BE2C (cell line): ENCODE data around the gene CDK5RAP2.

Experiments used
- DNase-seq: peaks from one replicate; pipeline ENCODE4 v3.0.0-alpha.2; 2020
- H3K27me3 ChIP-seq: fragments of 250-450 bp; sonication (Bioruptor Pico); 2 replicates; pipeline ENCODE4 v1.5.1; 2020; ENCODE audit warnings: mild to moderate bottlenecking
- H3K36me3 ChIP-seq: fragments of 250-450 bp; sonication (Bioruptor Pico); 2 replicates; pipeline ENCODE4 v1.5.1; 2020; ENCODE audit warnings: mild to moderate bottlenecking
- H3K4me1 ChIP-seq: fragments of 250-450 bp; sonication (Bioruptor Pico); 2 replicates; pipeline ENCODE4 v1.5.1; 2020
- H3K4me3 ChIP-seq: 2 replicates; pipeline ENCODE4 v1.5.1; 2011; ENCODE audit warnings: low read depth, low read length
- H3K9me3 ChIP-seq: fragments of 250-450 bp; sonication (Bioruptor Pico); 2 replicates; pipeline ENCODE4 v1.5.1; 2020
- TF ChIP-seq, protein P1 (sequence below): IDR thresholded peaks from 2 replicates; pipeline ENCODE4 v1.5.1; 2012; ENCODE audit warnings: mild to moderate bottlenecking, low read depth, low read length

CDK5RAP2 gene

DNA sequence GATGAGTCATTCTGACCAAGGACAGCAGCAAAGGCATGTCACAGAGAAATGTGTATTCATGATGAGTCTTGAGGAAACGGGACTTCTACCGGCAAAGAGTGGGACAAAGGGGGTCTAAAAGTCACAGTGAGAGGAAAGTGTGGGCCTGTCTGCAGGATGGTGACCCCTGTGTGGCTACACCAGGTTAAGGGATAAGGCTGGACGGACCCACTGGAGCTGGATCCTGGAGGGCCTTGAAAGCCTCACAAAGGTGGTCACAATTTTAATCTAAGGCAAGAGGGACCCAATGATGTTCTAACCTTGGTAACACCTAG lies 176.5 kb downstream of the CDK5RAP2 start:
- Histone ChIP-seq H3K27me3 (no peaks in the 10 kb centered on the region), H3K4me3 (no peak overlapping the region), H3K36me3 (peaks cover 79% of the 10 kb centered on the region), H3K4me1 (no peaks in the 10 kb centered on the region), H3K9me3 (no peaks in the 10 kb centered on the region)
- TF ChIP-seq, protein P1, sequence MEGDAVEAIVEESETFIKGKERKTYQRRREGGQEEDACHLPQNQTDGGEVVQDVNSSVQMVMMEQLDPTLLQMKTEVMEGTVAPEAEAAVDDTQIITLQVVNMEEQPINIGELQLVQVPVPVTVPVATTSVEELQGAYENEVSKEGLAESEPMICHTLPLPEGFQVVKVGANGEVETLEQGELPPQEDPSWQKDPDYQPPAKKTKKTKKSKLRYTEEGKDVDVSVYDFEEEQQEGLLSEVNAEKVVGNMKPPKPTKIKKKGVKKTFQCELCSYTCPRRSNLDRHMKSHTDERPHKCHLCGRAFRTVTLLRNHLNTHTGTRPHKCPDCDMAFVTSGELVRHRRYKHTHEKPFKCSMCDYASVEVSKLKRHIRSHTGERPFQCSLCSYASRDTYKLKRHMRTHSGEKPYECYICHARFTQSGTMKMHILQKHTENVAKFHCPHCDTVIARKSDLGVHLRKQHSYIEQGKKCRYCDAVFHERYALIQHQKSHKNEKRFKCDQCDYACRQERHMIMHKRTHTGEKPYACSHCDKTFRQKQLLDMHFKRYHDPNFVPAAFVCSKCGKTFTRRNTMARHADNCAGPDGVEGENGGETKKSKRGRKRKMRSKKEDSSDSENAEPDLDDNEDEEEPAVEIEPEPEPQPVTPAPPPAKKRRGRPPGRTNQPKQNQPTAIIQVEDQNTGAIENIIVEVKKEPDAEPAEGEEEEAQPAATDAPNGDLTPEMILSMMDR, result no peak
- no peak for DNase-seq

DNA sequence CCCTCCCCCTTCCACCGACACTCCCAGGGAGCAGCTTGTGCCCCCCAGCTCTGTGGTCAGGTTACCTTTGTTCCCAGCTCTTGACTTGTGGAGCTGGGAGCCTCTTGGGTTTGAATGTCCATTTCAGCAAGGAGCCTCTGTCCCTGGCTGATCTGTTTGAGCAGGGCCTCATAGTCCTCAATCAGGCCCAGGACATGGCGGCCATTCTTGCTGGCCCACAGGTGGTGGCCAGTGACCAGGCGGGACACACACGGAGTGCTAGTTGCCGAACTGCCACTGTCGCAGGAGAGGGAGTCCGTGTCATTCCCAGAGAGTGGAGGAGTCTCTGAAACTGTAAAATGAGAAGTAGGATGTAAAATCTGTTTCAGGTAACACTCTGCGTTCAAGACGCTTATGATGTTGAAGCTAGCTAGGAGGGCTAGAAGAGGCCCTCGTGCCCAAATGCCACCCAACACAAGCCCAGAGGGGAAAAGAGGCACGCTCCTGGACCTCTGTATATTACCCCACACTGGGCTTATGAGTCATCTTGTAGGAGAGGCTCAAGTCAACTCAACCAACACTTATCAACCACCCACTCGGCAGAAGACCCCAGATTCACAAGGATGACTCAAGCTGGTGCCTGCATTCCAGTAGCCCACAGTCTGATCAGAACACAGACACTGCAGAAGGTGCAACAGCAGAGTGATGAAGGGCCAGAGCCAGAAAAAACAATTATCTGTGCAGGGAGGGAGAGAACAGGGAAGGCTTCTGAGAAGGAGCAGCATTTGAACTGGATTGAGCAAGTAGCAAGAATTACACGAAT lies 177.0 kb downstream of the CDK5RAP2 start:
- Histone ChIP-seq H3K27me3 (no peaks in the 10 kb centered on the region), H3K9me3 (no peaks in the 10 kb centered on the region), H3K36me3 (peaks cover 78% of the 10 kb centered on the region), H3K4me1 (no peaks in the 10 kb centered on the region), H3K4me3 (no peak overlapping the region)
- DNase-seq, result no peak
- TF ChIP-seq, protein P1, result no peak

DNA sequence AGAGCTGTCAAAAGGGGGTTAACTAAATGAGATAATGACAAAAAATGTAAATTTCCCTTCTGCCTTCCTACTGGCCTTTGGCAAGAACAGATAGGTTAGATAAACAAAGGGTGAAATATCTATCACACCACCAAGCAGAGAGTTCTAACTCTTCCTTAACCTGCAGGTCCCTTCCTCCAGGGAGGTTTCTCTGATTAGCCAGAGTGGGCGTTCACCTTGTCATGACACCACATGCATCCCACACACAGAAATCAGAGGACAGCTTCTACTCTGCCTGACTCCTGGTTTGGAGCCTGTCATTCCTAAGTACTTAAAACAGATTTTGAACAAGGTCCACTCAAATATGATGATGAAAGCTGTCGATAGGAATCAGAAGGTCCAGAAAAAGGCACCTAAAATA lies 180.0 kb downstream of the CDK5RAP2 start:
- H3K36me3 ChIP-seq, result peaks cover 83% of the 10 kb centered on the region

DNA sequence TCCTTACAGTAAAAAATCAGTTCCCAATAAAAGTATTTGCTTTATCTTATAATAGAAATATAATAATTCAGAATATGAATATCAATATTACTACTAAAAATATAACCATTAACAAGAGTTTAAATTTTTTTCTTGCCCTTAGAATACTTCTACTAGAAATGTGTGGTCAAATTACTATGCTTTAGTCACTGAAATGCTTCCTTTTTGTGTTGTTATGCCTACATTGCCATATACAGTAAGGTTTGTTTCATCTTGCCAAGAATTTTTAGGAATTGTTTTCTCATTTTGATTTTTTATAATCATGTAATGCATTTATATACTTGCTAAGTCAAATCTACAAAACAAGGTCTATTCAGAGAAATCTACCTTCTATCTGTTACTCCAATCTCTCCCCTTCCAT lies 181.7 kb downstream of the CDK5RAP2 start:
- peaks cover 88% of the 10 kb centered on the region for H3K36me3 ChIP-seq

More for the DNA sequence above, 180.0 kb downstream of the CDK5RAP2 start:
- Histone ChIP-seq H3K4me3 (no peak overlapping the region), H3K27me3 (no peaks in the 10 kb centered on the region), H3K9me3 (no peaks in the 10 kb centered on the region), H3K4me1 (no peaks in the 10 kb centered on the region)
- DNase-seq, result no peak
- TF ChIP-seq, protein P1, result no peak

DNA sequence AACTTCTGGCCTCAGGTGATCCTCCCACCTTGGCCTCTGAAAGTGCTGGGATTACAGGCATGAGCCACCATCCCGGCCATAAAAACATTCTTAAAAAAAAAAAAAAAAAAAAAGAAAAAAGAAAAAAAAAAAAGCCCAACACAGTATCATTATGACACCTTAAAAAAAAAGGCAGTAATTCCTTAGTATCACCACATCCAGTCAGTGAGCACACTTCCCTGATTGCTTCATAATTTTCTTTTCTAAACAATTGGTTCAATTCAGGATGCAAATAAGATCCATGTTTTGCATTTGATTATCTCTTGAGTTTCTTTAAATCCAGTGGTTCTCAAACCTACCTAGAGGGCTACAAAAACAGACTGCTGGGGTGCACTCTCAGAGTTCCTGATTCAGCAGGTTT lies 182.5 kb downstream of the CDK5RAP2 start:
- Histone ChIP-seq H3K27me3 (no peaks in the 10 kb centered on the region), H3K9me3 (no peaks in the 10 kb centered on the region), H3K4me3 (no peak overlapping the region), H3K4me1 (no peaks in the 10 kb centered on the region), H3K36me3 (peaks cover 88% of the 10 kb centered on the region)
- DNase-seq, result no peak
- TF ChIP-seq, protein P1, result no peak

More for the DNA sequence above, 181.7 kb downstream of the CDK5RAP2 start:
- Histone ChIP-seq H3K4me1 (no peaks in the 10 kb centered on the region), H3K9me3 (no peaks in the 10 kb centered on the region), H3K27me3 (no peaks in the 10 kb centered on the region), H3K4me3 (no peak overlapping the region)
- DNase-seq, result no peak
- TF ChIP-seq, protein P1, result no peak

DNA sequence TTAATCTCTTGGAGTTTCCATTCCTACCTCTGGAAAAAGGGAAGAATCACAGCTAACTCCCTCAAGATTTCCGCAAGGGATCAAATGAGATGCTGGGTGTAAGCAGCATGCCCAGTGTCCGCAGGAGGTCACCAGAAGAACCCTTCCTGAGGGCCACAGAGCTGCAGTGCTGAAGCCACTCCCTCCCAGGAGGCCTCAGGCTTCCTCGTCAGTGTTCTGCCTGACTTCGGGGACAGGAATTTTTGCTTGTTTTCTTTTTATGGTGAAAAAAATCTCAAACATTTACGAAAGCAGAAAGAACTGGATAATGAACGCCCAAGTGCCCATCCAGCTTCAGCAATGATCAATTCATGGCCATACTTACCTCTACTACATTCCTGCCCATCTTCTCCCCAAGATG lies 183.0 kb downstream of the CDK5RAP2 start:
- peaks cover 88% of the 10 kb centered on the region for H3K36me3 ChIP-seq
- no peaks in the 10 kb centered on the region for H3K9me3 ChIP-seq
- no peak for DNase-seq

More for the DNA sequence above, 183.0 kb downstream of the CDK5RAP2 start:
- H3K27me3 ChIP-seq, result no peaks in the 10 kb centered on the region
- H3K4me3 ChIP-seq, result no peak overlapping the region
- no peaks in the 10 kb centered on the region for H3K4me1 ChIP-seq
- TF ChIP-seq, protein P1, result no peak
